Mammary epithelial cell (primary cell): ENCODE results near the gene ITIH1.

Experiments
- CTCF ChIP-seq, 2 donors: IDR thresholded peaks in 1 of 2; conservative IDR thresholded peaks in 1 of 2; 2 replicates each; pipeline ENCODE4 v1.5.1; 2011 to 2012; ENCODE audit warnings: inconsistent platforms in 2 of 2, low read length in 2 of 2, mild to moderate bottlenecking in 2 of 2, control low read depth in 1 of 2, low read depth in 1 of 2; ENCODE audit not compliant: insufficient read depth in 1 of 2; ENCODE audit errors: extremely low read depth in 1 of 2
- EZH2 ChIP-seq: IDR thresholded peaks from 2 replicates; pipeline ENCODE4 v1.6.1; 2012; ENCODE audit warnings: low read length, inconsistent platforms, borderline replicate concordance

- TF ChIP-seq CTCF (conservative IDR thresholded peaks at IDR 0.05 in 1 of 2, IDR thresholded peaks at IDR 0.05 in 1 of 2; ENCODE audit: extremely low read depth in 1 of 2, insufficient read depth in 1 of 2, low read depth in 1 of 2, low read length in 2 of 2) (no peak), EZH2 (no peak)
These were observed 5.8 kb downstream of the ITIH1 start for GRCh38 chr3:52783211-52783555.
